HG03280 (cell line): ENCODE results near the gene SATB1.
"Not testable (repeated sequence)": the region's sequence is repeated elsewhere in the genome, so short reads cannot be mapped to it uniquely, and the experiment has no call there.

Experiments
- ATAC-seq: cut with Tn5 transposase; IDR thresholded peaks from one replicate; pipeline ENCODE4 v1.9.1; 2021; ENCODE audit warnings: mild to moderate bottlenecking, moderate library complexity; ENCODE audit not compliant: unreplicated experiment

The SATB1 gene

DNA sequence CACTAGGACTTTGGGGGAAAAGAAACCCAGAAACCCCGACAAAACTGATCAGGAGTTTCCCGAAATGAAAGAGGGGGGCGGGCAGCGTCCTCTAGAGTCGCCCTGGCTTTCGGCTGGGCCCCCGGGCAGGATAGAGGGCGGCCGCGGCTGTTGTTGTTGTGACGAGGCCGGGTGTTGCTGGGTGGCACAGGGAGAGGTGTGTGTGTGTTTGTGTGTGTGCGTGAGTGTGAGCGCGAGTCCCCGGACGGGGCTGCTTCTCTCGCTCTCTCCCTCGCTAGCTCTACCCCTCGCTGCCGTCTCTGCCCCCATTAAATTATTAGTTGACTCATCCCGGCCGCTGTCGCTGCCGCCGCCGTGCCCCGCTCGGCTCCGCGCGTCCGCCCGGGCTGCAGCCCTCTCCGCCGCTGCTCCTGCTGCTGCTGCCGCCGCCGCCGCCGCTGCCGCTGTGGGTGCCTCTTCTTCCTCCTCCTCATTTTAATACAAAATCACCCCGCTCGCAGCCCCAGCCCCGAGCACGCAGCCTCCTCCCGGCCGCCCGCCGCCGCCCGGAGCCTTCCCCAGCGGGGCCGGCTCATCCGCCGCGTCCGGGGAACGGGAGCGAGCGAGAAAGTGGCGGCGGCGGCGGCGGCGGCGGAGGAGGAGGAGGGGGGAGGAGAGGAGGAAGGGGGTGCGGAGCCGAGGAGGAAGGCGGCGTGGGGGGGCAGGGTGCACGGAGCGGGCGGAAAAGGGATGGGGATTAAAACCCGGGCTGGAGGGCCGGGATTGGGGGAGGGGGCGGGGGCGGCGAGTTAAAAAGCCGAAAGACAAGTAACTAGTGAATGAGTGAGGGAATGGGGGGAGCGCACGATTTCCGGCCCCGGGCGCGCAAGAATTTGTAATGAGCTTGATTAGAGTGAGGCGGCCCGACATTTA, at the start of gene SATB1:
Gene SATB1, minus strand, starts transcription at position 611 of the 912 bp plus-strand sequence. CDS start 4,372 bp downstream, outside the sequence.
- ATAC-seq: peak; percentile 53

DNA sequence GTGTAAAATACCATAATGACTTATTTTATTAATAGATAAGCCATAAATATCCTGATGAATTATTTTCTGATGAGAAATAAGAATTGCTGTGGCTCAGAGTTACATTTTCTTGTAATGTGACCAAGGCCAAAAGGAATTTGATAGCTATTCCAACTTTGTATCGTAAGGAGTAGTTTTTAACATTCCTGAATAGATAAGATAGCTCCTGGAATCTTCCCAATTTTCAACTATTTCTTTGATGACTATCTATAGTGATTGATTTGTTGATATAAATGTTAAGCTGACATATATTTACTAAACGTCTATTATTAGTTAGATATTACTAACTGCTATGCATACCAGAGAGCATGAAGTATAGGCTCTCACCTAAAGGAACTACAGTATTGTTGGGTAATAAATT, 49.1 kb upstream of the SATB1 start:
- ATAC-seq: no peak

DNA sequence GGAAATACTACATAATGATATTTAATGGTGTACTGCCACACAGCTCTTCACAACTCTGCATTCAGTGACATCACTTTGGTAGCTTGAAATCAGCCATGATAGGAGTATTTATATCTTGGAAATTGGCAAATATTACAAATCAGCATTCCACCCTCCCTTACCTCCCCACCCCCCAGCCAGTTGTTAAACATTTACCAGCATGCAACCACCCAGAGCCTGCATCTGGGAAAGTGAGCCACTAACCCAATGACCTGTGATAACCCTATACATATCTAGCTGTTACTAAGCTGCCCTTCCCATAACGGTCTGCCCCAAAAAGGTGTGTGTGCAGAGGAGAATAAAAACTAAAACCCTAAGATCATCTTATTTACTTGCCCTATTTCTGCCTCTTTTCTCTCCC, 44.6 kb upstream of the SATB1 start:
- ATAC-seq: no peak

DNA sequence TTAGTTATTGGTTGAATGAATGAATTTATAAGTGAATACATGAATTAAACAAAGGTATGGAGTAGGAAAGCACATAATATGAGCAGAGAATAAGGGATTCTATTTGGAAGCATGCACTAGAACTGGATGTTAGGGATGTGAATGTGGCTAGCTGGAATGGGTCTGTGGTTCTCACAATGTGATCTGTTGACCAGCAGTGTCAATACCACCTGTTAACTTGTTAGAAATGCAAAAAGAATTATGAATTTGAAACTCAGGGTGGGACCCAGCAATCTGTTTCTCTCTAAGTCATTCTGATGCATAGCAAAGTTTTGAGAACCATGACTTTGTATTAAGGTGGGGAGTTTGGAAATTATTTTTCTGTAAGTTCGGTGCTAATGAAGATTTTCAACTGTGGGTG, 41.0 kb upstream of the SATB1 start:
- ATAC-seq: no peak

DNA sequence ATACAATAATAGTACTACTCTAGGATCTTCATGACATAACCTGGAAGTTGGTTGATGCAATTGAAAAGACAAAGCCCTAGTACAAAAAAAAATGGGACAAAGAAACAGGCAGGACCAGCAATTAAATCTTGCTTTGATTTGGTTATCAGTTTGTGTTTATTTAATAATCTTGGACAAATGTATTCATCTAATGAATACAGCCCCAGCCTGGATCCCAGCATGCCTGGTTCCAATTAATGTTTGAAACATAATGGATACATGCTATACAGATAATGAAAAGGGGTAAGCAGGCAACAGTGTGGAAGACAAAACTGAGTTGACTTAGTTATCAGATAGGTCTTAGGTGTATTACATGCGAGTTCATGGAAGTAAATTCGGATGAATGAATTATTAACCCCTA, 29.6 kb upstream of the SATB1 start:
- no peak for ATAC-seq

DNA sequence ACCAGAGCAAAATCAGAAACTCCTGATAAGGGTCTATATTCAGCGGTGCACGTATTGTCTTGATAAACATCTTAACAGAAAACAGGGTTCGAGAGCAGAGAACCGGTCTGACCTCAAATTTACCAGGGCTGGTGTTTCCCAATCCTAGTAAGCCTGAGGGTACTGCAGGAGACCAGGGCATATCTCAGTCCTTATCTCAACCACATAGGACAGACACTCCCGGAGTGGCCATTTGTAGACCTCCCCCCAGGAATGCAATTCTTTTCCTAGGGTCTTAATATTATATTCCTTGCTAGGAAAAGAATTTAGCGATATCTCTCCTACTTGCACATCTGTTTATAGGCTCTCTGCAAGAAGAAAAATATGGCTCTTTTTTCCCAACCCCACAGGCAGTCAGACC, 24.5 kb upstream of the SATB1 start:
- not testable (repeated sequence) for ATAC-seq

DNA sequence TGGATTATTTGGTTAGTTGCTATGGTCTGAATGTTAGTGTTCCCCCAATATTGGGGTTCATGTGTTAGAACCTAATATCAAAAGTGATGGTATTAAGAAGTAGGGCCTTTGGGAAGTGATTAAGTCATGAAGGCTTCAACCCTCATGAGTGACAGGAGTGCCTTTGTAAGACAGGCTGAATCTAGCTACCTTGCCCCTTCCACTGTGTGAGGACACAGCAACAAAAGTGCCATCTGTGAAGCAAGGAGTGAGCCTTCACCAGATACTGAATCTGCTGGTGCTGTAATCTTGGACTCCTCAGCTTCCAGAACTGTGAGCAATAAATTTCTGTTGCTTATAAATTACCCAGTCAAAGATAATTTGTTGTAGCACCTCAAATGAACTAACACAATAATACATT, 22.6 kb upstream of the SATB1 start:
- no peak for ATAC-seq

DNA sequence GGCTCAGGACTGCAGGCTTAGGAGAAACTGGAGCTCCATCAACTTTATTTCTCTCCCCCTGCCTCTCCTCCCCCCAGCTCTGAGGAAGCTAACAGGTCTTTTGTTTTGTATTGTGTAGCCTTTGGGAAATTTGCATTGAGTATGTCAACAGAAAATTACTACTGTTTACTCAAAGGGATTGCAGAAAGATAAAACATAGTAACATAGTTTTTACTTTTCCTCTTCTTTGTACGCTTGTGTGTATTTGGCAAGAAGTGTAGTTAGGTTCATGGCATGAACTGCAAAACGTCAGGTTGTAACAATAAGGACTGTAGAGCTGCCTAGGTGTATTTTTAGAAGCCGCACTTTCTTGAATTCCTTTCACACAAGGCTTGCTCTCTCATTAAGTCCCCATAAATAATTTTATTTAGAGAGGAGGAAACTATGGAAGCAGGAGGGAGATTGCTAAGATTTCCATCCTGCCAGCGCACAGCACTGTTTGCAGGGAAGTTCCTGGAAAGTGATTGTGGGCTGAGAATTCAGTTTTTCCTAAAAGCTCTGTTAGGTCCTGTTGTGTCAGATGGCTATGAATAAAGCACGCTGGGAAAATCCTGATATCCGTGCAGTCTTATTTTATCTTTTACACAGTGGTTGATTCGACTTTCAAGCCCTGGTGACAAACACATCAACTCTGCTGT, 21.1 kb upstream of the SATB1 start:
- no peak for ATAC-seq

DNA sequence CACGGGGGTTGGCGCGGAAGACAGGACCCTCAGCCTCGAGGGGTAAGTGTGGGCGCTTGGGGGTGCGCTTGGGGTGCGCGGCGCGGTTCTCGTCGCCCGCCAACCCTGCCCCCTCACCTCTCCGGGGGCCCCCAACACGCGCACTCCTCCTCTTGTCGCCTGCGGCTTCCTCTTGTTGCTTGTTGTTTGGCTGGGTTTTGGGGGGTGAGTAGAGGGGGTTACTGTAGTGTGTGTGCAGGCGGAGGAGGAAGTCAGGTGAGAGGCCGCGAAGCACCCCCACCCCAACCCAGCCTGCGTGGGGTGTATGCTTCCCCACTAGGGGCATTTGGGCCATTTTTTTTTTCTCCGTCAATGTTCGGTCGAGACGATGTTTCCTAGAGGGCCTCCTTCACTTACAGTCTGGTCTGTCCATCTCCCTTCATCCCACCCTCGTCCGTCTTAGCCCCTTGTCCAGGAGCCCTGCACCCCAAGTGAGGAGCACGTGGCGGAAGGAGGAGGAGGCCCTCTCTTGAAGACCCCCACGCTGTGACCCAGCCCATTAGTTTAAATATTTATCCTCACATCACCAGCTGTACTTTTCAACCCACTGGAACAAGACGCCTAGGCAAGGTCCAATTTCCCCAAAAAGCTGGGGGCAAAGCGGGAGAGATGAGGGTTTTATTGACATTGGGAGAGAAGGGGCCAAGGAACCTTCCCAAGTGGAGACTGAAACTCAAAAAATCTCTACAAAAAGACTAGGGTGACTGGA, 20.4 kb upstream of the SATB1 start:
- ATAC-seq: no peak

DNA sequence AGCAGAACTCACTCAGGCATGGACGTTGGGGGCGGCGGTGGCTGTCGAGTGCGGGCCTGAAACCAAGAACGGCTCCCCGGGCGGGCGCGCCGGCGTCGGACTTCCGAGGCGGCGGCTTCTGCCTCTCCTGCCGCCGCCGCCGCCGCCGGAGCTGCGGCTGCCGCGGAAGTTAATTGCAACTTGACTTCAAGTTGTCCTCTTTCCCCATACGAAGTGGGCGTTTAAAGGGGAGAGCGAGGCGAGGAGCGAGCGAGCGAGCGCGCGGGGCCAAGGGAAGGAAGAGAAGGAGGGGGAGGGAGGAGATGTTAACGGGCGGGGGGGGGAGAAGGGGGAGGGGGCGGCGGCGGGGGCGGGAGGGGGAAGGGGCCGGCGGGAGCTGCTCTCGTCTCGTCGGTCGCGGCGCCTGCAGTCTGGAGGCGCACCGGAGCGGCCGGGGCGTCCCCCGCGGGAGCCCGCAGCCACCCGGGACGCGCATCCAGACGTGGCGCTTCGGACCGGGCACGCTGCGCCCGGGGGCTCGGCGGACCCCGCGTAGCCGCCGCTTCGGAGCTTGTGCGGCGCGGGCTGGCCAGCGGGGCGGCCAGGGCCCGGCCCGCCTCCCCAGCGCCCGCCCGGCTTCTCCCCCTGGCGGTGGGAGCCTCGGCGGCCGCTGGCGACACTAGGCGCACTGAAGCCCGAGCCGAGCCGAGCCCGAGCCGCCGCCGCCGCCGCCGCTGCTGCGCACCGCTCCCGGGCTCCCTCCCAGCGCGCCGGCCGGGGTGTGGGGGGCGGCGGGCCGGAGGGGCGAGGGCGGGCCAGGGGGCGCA, 19.7 kb upstream of the SATB1 start:
- ATAC-seq: peak; percentile 94

DNA sequence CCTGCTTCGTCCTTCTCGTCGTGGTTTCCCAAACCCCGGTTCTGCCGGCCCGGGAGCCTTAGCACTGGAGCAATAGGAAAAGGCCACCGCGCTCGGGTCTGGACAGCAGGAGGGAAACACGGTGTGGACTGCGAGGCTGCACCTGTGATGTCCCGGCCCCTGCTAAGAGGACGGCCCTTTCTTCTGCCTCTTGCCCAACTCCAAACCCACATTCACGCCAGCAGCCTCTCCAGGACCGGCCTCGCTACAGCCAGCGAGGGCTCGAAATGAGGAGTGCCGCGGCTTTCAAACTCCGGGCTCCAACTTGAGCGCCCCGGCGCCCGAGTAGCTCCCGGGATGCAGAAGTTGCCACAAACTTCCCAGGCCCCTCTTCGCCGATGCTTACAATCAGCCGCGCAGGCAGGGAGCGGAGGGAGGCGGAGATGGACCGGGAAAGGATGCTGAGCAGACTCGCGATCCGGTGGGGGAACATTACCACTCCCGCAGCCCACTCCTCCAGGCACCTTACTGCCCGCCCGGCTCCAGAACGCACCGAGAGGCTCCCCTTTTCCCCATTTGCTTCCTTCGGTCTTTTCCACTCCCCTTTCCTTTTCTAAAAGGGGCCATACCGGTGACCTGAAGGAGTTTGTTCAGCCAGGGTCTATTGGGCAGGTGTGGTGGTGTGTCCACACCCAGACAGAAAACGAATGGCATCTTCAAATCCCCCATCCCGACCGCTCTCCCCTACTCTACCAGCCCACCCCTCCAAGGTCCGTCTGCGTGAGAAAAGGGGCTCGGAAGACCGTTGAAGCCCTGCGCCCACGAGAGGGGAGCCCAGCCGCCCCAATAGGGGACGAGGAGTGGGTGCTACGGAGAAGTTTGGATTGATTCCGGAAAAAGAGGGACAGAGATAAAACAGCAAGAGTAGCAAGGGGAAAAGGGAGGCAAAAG, 18.8 kb upstream of the SATB1 start:
- no peak for ATAC-seq

DNA sequence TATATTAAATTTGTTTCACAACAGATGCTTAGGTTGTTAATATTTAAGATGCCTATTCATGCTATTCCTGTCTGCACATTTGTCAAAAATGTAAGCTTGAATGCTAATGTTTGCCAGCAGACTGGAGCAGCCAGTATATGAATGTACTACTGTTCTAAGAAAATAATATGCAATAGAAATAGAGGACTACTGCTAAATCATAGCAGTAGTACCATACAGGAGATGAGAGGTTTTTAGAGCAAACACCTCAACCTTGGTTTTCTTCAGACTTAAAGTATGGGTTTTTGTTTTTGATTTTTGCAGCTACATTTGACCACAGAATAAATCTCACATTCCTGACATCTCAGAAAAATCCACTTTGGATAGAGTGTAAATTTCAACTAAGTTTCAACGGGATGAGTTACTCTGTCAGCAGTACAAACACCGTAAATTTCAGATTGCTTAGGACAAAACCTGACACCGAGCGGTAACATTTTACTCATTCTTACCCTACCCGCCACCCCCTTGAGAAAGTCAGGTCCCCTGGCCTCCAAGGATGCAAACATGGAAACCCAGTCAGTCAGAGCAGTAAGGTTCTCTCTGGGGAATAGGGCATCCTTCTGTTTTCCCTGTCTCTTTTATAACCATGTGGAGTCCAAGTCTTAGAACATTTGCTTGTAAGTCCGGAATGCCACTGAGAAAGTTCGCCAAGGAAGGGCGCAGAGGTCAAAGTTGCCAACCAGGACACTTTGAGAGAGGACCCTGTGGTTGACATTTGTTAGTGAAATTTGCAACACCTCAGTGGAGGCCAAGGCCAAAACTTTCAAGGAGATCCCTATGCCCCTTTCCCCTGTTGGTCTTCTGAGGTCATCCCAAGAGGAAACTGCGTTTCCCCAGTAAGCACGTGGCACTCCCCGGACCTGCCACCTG, 17.9 kb upstream of the SATB1 start:
- no peak for ATAC-seq

DNA sequence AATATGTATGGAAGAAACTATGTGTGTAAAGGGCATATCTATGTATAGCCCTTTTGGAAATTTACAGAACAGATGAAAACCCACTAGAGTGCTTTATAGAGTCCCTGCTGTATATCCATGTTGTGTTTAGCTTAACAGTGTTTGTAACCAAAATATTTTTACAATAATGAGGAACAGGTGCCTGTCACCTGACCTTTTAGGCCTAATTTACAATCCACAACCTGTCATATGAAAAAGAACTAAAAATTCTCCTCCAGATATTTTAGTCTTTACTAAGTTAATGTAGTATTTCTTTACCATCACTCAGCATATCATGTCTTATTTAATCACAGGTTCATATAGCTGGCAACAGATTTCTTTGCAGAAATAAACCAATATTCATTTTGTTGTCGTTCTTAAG, 16.4 kb upstream of the SATB1 start:
- ATAC-seq: no peak

DNA sequence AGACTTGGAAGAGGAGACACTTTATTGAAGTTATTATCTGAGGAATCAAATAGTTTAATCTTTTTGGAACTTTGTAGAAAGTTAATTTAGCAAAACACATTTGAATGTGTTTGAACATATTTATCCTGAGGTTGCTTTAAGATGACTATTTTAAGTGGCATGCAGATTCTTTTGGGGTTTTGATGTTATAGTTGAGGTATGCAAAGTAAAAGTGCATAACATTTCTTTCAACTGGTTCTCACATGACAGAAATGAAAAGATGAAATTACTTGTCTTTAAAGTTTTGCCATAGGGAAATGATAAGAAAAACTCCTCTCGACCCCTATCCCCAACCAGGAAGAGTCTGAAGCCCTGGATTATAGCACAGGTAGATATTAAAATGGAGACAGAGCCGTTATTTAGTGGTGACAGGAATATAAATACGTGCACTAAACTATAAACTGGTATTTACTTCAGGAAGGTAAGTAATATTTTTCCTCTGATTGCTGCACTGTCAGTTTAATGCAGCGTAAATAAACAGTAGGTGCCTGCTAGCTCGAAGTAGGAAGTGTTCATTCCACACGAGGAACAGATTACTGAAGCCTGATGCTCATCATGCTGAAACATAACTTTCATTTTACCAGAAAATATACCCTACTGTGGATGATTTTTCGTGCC, 15.1 kb upstream of the SATB1 start:
- no peak for ATAC-seq

DNA sequence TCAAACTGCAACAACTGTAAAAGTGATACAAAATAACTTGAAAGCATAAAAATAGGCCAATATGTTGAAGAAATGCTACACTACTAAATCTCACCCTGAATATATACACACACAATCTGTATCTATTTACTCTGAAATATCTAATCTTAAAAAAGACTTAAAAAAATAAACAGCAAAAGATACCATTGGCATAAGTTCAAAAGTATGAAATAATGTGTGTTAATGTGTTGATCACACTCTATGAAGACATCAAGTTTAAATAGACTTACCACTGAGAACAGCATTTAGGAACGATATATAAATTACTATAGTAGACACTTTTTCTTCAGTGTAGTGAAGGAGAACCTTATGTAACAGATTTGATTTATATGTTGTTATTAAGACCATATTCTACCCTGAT, 14.1 kb upstream of the SATB1 start:
- ATAC-seq: no peak

DNA sequence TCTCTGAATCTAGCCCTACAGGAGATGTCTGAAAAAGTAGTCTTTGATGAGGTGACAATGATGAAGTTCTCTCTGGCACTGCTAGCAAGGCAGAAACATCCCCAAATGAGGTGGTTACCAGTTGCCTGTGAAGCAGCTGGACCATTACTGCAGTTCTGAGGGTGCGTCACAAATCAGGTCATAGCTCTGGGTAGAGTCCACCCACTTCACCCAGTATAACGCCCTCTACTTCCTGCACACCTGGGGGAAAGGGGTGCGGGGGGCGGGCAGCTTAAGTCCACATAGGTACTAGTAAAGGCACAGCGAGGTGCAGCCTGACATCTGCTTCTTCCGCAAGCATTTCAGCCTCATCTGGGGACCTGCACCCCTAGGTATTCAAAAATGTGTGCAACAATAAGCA, 13.4 kb upstream of the SATB1 start:
- ATAC-seq: no peak

DNA sequence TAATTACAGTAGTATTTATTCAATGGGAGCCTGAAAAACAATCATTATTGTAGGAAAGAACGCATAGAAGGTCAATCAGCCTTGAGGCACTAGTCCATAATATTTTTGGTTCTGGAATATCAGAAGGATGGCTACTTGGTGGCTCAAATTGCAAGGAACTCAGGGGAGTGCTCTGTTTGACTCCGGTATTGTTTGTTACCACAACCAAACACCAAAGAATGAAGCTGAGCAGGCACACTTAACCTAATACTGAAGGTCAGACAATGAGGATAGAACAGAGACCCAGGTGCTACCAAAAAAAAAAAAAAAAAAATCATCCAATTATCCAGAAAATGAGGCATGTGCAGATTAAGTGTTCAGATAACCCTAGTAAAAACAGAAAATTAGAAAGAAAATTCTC, 11.1 kb upstream of the SATB1 start:
- ATAC-seq: no peak

DNA sequence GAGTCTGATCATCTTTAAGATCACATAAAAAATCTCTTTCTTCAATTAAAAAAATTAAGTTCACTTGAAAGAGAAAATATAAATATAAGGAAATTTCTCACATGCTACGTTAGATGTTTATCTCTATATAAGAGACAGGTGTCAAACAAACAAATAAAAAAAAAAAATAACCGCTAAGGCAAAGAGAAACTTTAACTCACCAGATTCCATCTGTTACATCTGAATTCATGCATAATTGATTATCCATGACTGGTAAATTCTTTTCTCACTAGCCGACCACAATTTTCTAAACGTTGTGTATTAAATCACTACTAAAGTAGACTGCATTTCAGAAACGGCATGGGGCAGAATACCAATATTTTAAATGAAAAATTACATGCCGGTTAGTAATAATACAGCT, 9.6 kb upstream of the SATB1 start:
- no peak for ATAC-seq
